Activated naive CD4-positive, alpha-beta T cell treated with anti-CD3 and anti-CD28 coated beads for 36 hours (primary cell): ENCODE measurements around the gene SOX21. TPM values are rescaled to one million over a fixed set of nuclear protein-coding genes. Genes with fewer than 3 reads are reported as not detected.

ENCODE experiments used
- CTCF ChIA-PET: fragments of 350-600 bp; sonication (Branson Sonifier 250); formaldehyde crosslinking; loops from one replicate; lab custom pipeline; 2021; ENCODE audit warnings: antibody characterized with exemption; lab: Charles Lee
- DNase-seq: peaks from one replicate; pipeline ENCODE4 v3.0.0-alpha.2; 2020
- H3K27ac Mint-ChIP-seq: one replicate; pipeline ENCODE4 v1.8.0; 2021; ENCODE audit warnings: mild to moderate bottlenecking, mixed read lengths
- H3K27me3 Mint-ChIP-seq: one replicate; pipeline ENCODE4 v1.8.0; 2021; ENCODE audit warnings: low read depth, mixed read lengths
- H3K36me3 Mint-ChIP-seq: one replicate; pipeline ENCODE4 v1.8.0; 2021; ENCODE audit warnings: low read depth, mixed read lengths
- H3K4me1 Mint-ChIP-seq: one replicate; pipeline ENCODE4 v1.8.0; 2021; ENCODE audit warnings: low read depth, mixed read lengths
- H3K4me3 Mint-ChIP-seq: one replicate; pipeline ENCODE4 v1.8.0; 2021; ENCODE audit warnings: mild to moderate bottlenecking, moderate library complexity, mixed read lengths
- H3K9me3 Mint-ChIP-seq: one replicate; pipeline ENCODE4 v1.8.0; 2021; ENCODE audit warnings: mixed read lengths
- intact Hi-C: fragments of 100-400 bp; cut with micrococcal nuclease; formaldehyde crosslinking; loops from one replicate; pipeline ENCODE4 v1.15.1; 2023
- total RNA-seq, 2 experiments: library from RNA; stranded (reverse); gene quantifications; one replicate each; pipeline ENCODE4 v1.2.3, GENCODE V29; 2021

Gene SOX21
- total RNA-seq, 2 experiments from 2014 or later, result not detected

GRCh38 chr13:94667190-94667589 is 45.2 kb downstream of the SOX21 start:
- H3K4me3 Mint-ChIP-seq, result no peak overlapping the region
- H3K27me3 Mint-ChIP-seq, result peaks cover 9% of the 10 kb centered on the region
- H3K9me3 Mint-ChIP-seq, result peaks cover 4% of the 10 kb centered on the region
- intact Hi-C loops, result loop anchor here (1.0 to 5.0 kb wide), 6 partner anchors 10 to 634 kb away; partner anchors contain the start of gene ABCC4
- H3K36me3 Mint-ChIP-seq, result no peaks in the 10 kb centered on the region
- CTCF ChIA-PET, result interaction anchor here (0.9 to 1.7 kb wide), 3 partner anchors 8 to 50 kb away, joined by 3 to 6 read pairs (median 5); no protein-coding TSS in a partner anchor
- DNase-seq, result peak; percentile 32
- peak overlapping the region; percentile 82 for H3K27ac Mint-ChIP-seq
- H3K4me1 Mint-ChIP-seq, result peaks cover 35% of the 10 kb centered on the region

GRCh38 chr13:94666065-94666464 is 46.3 kb downstream of the SOX21 start:
- DNase-seq, result no peak
- Mint-ChIP-seq H3K36me3 (no peaks in the 10 kb centered on the region), H3K4me1 (peaks cover 37% of the 10 kb centered on the region), H3K9me3 (peaks cover 4% of the 10 kb centered on the region), H3K4me3 (no peak overlapping the region), H3K27me3 (peaks cover 15% of the 10 kb centered on the region), H3K27ac (no peak overlapping the region)
- intact Hi-C loops, result loop anchor here (2.0 to 5.0 kb wide), 3 partner anchors 229 to 635 kb away; partner anchors contain the start of gene ABCC4
- CTCF ChIA-PET, result interaction anchor here (1.0 to 1.7 kb wide), 2 partner anchors 9 to 523 kb away, joined by 3 to 6 read pairs; no protein-coding TSS in a partner anchor

- no peaks in the 10 kb centered on the region for H3K36me3 Mint-ChIP-seq
- H3K4me1 Mint-ChIP-seq, result peaks cover 43% of the 10 kb centered on the region
- H3K4me3 Mint-ChIP-seq, result no peak overlapping the region
- H3K9me3 Mint-ChIP-seq, result peaks cover 4% of the 10 kb centered on the region
- CTCF ChIA-PET, result interaction anchor here (0.6 to 1.7 kb wide), 4 partner anchors 10 to 740 kb away, joined by 3 to 6 read pairs (median 3); no protein-coding TSS in a partner anchor
- intact Hi-C loops, result loop anchor here (5.0 kb wide), 4 partner anchors 228 to 812 kb away; no protein-coding TSS in a partner anchor
- DNase-seq, result no peak
- H3K27ac Mint-ChIP-seq, result no peak overlapping the region
- peaks cover 16% of the 10 kb centered on the region for H3K27me3 Mint-ChIP-seq
Measured at GRCh38 chr13:94664889-94665288, 47.5 kb downstream of the SOX21 start.

GRCh38 chr13:94662274-94662945 is 49.9 kb downstream of the SOX21 start:
- Mint-ChIP-seq H3K27ac (no peak overlapping the region), H3K27me3 (peaks cover 16% of the 10 kb centered on the region), H3K4me1 (peaks cover 29% of the 10 kb centered on the region), H3K9me3 (peaks cover 1% of the 10 kb centered on the region), H3K4me3 (no peak overlapping the region), H3K36me3 (no peaks in the 10 kb centered on the region)
- CTCF ChIA-PET, result interaction anchor here (0.6 to 3.6 kb wide), 6 partner anchors 9 to 527 kb away, joined by 3 to 17 read pairs (median 4); no protein-coding TSS in a partner anchor
- DNase-seq, result no peak
- intact Hi-C loops, result loop anchor here (5.0 kb wide), 2 partner anchors 305 to 815 kb away; no protein-coding TSS in a partner anchor

GRCh38 chr13:94661406-94661805 is 50.9 kb downstream of the SOX21 start:
- Mint-ChIP-seq H3K36me3 (no peaks in the 10 kb centered on the region), H3K9me3 (no peaks in the 10 kb centered on the region), H3K27ac (no peak overlapping the region), H3K4me3 (no peak overlapping the region), H3K4me1 (peaks cover 31% of the 10 kb centered on the region), H3K27me3 (peaks cover 16% of the 10 kb centered on the region)
- no peak for DNase-seq
- CTCF ChIA-PET, result interaction anchor here (0.6 to 3.6 kb wide), 8 partner anchors 10 to 821 kb away, joined by 3 to 17 read pairs (median 4); no protein-coding TSS in a partner anchor
- intact Hi-C loops, result loop anchor here (2.0 to 5.0 kb wide), 3 partner anchors 306 to 816 kb away; no protein-coding TSS in a partner anchor

GRCh38 chr13:94660695-94661326 is 51.5 kb downstream of the SOX21 start:
- CTCF ChIA-PET, result interaction anchor here (0.7 to 3.6 kb wide), 7 partner anchors 11 to 822 kb away, joined by 3 to 17 read pairs (median 9); no protein-coding TSS in a partner anchor
- no peak overlapping the region for H3K27ac Mint-ChIP-seq
- H3K9me3 Mint-ChIP-seq, result no peaks in the 10 kb centered on the region
- intact Hi-C loops, result loop anchor here (1.0 to 5.0 kb wide), 4 partner anchors 50 to 816 kb away; no protein-coding TSS in a partner anchor
- no peak overlapping the region for H3K4me3 Mint-ChIP-seq
- DNase-seq, result peak; percentile 58
- H3K36me3 Mint-ChIP-seq, result no peaks in the 10 kb centered on the region
- H3K27me3 Mint-ChIP-seq, result peaks cover 16% of the 10 kb centered on the region
- H3K4me1 Mint-ChIP-seq, result peaks cover 37% of the 10 kb centered on the region

Other genes starting within 250 kb of the SOX21 start
- under 1 TPM in 1 of 2 experiments, not detected in 1; 0.10 TPM for gene DCT, start 232.9 kb downstream of the SOX21 start, total RNA-seq
- 10 to 100 TPM; 14.0 to 15.5 TPM for gene TGDS, start 116.4 kb downstream of the SOX21 start, total RNA-seq
- gene GPR180, start 110.7 kb downstream of the SOX21 start, total RNA-seq, result 1 to 10 TPM; 5.6 to 5.7 TPM